ENCODE data around the gene OSBPL3. TPM values are rescaled to one million over a fixed set of nuclear protein-coding genes. Genes with fewer than 3 reads are reported as not detected.

The OSBPL3 gene
- total RNA-seq, 1 experiment from 2014 or later = 16.0 TPM

DNA sequence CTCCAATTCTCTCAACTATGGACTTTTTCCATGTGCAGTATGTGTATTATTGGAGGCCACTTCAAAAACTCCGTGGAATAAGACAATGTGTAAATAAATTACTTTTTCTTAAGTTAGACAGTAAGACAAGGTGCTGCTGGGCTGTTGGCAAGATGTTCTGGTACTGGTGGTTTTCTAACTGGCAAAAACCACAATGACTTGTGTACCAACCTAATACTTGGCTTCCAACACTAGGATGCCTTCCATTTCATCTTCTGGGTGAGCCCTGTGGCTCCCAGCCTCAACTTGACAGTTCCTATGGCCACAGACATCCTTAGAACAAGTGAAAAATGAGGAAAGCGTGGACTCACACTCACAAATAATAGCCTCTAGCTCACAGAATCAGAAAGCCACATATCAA is 77.0 kb downstream of the OSBPL3 start:
- peaks cover 6% of the 10 kb centered on the region; the same call in 1 of the 2 replicates for H3K4me1 Mint-ChIP-seq
- CTCF ChIA-PET = no interaction called here
- no peak overlapping the region for H3K27ac Mint-ChIP-seq
- peaks cover 4% of the 10 kb centered on the region; the same call in 1 of the 2 replicates for H3K36me3 Mint-ChIP-seq
- ATAC-seq = no peak
- H3K9me3 Mint-ChIP-seq = 0 out of 2 replicates have a peak, but pooled peaks cover 3% of the 10 kb centered on the region
- POLR2A ChIA-PET = no interaction called here
- TF ChIP-seq ZNF138 (CRISPR knock-in tag; conservative IDR thresholded peaks at IDR 0.05) (no peak), FOXP1 (CRISPR knock-in tag; IDR thresholded peaks at IDR 0.05; ENCODE audit: borderline replicate concordance) (no peak), NR3C1 (CRISPR knock-in tag; conservative IDR thresholded peaks at IDR 0.05; ENCODE audit: low read depth) (no peak), ZNF396 (CRISPR knock-in tag; IDR thresholded peaks at IDR 0.05; ENCODE audit: borderline replicate concordance) (no peak), HMGA2 (CRISPR knock-in tag; IDR thresholded peaks at IDR 0.05) (no peak), OVOL2 (CRISPR knock-in tag; IDR thresholded peaks at IDR 0.05; ENCODE audit: borderline replicate concordance) (no peak), KAT7 (CRISPR knock-in tag; IDR thresholded peaks at IDR 0.05; ENCODE audit: borderline replicate concordance) (no peak), ZBTB21 (CRISPR knock-in tag; IDR thresholded peaks at IDR 0.05; ENCODE audit: borderline replicate concordance) (no peak), GABPB1 (CRISPR knock-in tag; IDR thresholded peaks at IDR 0.05) (no peak), ZNF263 (CRISPR knock-in tag; IDR thresholded peaks at IDR 0.05; ENCODE audit: low read depth) (no peak), SOX15 (CRISPR knock-in tag; IDR thresholded peaks at IDR 0.05) (no peak), JUN (CRISPR knock-in tag; IDR thresholded peaks at IDR 0.05) (no peak), ZNF423 (CRISPR knock-in tag; IDR thresholded peaks at IDR 0.05) (no peak)
- TF ChIP-seq, protein P1, sequence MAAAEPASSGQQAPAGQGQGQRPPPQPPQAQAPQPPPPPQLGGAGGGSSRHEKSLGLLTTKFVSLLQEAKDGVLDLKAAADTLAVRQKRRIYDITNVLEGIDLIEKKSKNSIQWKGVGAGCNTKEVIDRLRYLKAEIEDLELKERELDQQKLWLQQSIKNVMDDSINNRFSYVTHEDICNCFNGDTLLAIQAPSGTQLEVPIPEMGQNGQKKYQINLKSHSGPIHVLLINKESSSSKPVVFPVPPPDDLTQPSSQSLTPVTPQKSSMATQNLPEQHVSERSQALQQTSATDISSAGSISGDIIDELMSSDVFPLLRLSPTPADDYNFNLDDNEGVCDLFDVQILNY (CRISPR knock-in tag; IDR thresholded peaks at IDR 0.05) = no peak
- TF ChIP-seq, protein P2, sequence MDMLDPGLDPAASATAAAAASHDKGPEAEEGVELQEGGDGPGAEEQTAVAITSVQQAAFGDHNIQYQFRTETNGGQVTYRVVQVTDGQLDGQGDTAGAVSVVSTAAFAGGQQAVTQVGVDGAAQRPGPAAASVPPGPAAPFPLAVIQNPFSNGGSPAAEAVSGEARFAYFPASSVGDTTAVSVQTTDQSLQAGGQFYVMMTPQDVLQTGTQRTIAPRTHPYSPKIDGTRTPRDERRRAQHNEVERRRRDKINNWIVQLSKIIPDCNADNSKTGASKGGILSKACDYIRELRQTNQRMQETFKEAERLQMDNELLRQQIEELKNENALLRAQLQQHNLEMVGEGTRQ (CRISPR knock-in tag; IDR thresholded peaks at IDR 0.05) = no peak
- TF ChIP-seq, protein P3, sequence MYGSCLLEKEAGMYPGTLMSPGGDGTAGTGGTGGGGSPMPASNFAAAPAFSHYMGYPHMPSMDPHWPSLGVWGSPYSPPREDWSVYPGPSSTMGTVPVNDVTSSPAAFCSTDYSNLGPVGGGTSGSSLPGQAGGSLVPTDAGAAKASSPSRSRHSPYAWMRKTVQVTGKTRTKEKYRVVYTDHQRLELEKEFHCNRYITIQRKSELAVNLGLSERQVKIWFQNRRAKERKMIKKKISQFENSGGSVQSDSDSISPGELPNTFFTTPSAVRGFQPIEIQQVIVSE (CRISPR knock-in tag; IDR thresholded peaks at IDR 0.05; ENCODE audit: borderline replicate concordance) = no peak
- TF ChIP-seq, protein P4, sequence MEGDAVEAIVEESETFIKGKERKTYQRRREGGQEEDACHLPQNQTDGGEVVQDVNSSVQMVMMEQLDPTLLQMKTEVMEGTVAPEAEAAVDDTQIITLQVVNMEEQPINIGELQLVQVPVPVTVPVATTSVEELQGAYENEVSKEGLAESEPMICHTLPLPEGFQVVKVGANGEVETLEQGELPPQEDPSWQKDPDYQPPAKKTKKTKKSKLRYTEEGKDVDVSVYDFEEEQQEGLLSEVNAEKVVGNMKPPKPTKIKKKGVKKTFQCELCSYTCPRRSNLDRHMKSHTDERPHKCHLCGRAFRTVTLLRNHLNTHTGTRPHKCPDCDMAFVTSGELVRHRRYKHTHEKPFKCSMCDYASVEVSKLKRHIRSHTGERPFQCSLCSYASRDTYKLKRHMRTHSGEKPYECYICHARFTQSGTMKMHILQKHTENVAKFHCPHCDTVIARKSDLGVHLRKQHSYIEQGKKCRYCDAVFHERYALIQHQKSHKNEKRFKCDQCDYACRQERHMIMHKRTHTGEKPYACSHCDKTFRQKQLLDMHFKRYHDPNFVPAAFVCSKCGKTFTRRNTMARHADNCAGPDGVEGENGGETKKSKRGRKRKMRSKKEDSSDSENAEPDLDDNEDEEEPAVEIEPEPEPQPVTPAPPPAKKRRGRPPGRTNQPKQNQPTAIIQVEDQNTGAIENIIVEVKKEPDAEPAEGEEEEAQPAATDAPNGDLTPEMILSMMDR (IDR thresholded peaks at IDR 0.05) = no peak
- TF ChIP-seq, protein P5, sequence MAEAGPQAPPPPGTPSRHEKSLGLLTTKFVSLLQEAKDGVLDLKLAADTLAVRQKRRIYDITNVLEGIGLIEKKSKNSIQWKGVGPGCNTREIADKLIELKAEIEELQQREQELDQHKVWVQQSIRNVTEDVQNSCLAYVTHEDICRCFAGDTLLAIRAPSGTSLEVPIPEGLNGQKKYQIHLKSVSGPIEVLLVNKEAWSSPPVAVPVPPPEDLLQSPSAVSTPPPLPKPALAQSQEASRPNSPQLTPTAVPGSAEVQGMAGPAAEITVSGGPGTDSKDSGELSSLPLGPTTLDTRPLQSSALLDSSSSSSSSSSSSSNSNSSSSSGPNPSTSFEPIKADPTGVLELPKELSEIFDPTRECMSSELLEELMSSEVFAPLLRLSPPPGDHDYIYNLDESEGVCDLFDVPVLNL (CRISPR knock-in tag; IDR thresholded peaks at IDR 0.05; ENCODE audit: borderline replicate concordance, low read depth) = no peak
- TF ChIP-seq, protein P6, sequence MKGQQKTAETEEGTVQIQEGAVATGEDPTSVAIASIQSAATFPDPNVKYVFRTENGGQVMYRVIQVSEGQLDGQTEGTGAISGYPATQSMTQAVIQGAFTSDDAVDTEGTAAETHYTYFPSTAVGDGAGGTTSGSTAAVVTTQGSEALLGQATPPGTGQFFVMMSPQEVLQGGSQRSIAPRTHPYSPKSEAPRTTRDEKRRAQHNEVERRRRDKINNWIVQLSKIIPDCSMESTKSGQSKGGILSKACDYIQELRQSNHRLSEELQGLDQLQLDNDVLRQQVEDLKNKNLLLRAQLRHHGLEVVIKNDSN (CRISPR knock-in tag; IDR thresholded peaks at IDR 0.05) = no peak
- TF ChIP-seq, protein P7, sequence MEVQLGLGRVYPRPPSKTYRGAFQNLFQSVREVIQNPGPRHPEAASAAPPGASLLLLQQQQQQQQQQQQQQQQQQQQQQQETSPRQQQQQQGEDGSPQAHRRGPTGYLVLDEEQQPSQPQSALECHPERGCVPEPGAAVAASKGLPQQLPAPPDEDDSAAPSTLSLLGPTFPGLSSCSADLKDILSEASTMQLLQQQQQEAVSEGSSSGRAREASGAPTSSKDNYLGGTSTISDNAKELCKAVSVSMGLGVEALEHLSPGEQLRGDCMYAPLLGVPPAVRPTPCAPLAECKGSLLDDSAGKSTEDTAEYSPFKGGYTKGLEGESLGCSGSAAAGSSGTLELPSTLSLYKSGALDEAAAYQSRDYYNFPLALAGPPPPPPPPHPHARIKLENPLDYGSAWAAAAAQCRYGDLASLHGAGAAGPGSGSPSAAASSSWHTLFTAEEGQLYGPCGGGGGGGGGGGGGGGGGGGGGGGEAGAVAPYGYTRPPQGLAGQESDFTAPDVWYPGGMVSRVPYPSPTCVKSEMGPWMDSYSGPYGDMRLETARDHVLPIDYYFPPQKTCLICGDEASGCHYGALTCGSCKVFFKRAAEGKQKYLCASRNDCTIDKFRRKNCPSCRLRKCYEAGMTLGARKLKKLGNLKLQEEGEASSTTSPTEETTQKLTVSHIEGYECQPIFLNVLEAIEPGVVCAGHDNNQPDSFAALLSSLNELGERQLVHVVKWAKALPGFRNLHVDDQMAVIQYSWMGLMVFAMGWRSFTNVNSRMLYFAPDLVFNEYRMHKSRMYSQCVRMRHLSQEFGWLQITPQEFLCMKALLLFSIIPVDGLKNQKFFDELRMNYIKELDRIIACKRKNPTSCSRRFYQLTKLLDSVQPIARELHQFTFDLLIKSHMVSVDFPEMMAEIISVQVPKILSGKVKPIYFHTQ (CRISPR knock-in tag; IDR thresholded peaks at IDR 0.05) = no peak
- DNase-seq (ENCODE audit: low spot score) = no peak
- no peak overlapping the region for H3K4me3 Mint-ChIP-seq
- no peaks in the 10 kb centered on the region for H3K27me3 Mint-ChIP-seq (ENCODE audit: low read depth)
